HUDEP-2 (cell line): ENCODE measurements around the gene ZNF558.

Experiments used
- DNase-seq, 76 experiments: peaks; one replicate each; lab custom pipeline; 2025; ENCODE audit not compliant: unreplicated experiment in 76 of 76; lab: John Stamatoyannopoulos, UW

The ZNF558 gene

DNA sequence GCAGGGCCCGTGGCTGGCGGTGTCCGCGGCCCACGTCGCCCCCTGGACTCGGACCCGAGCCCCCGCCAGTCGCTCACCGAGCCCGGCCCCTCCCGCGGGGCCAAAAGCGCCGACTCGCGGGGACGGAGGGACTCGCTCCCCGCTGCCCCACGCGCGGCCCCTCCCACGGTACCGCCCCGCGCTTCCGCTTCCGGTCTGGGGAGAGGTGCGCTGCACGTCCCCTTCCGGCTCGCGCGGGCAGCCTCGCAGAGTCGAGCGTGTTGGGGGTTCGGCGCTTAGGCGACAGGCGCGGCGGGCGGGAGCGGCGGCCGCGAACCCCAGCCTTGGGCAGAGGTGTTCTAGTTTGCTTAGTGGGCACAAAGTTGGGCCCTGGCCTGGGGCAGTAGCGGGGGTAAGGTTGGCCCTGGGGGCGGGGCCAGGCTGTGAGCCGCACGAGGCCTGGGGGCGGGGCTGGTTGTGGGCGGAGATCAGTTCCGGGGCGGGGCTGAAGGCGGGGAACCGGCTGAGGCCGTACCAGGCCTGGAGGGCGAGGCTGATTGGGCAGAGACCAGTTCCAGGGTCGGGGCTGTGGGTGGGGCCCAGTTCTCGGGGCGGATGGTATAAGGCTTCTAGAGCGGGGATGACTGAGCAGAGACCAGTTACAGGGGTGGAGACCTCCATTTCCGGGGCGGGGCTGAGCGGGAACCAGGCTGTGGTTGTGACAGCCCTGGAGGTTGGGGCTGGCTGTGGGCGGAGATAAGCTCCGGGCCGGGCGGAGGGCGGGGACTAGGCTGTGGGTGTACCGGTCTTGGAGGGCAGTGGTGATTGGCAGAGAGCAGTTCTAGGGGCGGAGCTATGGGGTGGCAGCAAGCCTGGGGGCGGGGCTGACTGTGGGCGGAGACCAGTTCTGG, at the start of gene ZNF558, which contains the start of gene MBD3L1:
TSS of gene ZNF558 (minus strand) at position 173 of the 890 bp plus-strand sequence. CDS start 9,645 bp downstream, outside the sequence.
TSS of gene MBD3L1 (plus strand) at position 246 of the 890 bp plus-strand sequence. CDS start 10,302 bp downstream, outside the sequence.
- DNase-seq = peak; percentile 95 to 100 (median 100)

DNA sequence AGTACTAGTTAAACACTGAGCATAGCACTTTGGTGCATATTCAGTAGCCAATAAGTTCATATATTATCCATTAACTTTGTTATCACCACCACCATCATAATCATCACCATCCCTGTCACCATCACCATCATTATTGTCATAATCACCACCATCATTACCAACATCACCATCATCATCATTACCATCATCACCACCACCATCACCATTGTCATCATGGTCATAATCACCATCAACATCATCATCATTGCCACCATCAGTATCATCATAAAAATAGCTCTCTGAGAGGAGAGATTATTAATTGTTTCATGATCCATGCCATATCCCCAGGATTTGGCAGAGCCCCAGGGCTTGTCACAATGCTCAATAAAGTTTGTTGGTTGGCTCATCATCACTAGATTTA, 49.4 kb upstream of the ZNF558 start:
- DNase-seq = no peak

DNA sequence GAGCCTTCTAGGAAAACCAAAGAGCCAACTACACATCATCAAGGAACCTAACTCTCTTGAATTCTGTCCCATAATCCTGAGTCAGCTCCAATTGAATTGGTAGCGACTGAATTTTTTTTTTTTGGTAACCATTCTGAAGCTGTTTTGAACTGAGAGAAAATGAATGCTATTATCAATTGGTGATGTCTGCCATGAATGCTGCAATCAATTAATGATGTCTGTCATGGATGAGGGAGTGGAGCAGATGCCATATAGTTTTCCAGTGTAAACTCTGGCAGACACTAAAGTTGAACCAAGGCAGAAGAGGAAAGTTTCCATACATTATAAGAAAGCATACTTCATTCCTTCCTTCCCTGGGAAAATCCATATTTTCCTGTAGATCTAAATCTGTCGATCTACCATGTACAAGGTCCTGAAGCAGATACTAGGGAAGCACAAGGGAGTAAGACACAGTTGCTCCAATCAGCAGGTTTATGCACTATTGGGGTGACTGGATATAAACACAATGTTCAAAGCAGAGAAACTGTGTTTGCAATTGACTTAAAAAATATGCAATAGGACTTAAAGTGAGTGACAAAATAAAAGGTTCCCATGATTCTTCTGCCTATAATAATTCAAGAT, 48.9 kb upstream of the ZNF558 start:
- DNase-seq = no peak

DNA sequence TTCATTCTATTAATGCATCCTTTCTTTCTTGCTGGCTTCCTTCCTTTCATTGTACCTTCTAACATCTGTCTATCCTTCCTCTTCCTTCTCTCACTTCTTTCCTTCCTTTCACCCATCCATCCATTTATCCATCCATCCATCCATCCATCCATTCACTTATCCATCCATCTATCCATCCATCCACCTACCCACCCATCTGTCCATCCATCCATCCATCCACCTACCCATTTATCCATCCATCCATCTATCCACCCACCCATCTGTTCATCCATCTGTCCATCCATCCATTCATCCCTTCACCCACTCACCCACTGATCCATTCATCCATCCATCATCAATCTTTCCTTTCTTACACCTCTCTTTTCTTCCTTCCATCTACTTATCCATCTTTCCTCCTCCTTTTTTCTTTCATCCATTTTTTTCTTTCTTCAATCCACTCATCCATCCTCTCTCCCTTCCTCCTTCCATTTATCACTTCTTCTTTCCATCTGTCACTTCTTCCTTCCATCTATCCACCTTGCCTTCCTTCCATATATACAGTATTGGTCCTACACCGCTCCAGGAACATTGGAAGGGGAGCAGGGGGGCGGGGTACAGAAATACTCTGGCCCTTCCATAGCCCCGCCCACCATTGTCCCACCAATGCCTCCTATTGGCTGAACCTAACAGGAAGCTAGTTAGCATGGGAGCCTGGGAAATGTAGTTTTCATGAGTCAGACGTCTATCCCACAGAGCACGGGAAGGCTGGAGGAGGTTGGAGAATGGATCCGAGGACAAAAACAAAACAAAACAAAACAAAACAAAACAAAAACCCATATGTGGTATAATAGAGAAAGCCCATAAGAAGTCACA, 46.0 kb upstream of the ZNF558 start:
- DNase-seq = peak in 8 of 76 experiments; percentile 2 to 18 (median 8)

DNA sequence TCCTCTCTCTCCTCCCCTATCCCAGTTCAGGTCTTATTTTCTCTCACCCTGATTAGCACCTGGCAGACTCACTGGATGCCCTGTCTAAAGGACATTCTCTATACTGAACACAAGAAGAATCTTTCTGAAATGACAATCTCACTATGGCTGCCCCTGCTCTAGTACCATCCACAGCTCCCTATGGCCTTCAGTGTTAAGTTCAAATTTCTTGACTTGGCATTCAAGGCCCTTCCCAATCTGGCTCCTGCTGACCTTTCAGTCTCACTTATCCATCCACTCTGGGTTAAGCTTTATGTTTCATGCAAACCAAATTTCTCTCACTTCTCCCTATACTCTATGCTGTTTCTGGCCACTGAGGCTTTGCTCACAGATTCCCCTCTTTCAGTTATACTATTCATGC, 34.2 kb upstream of the ZNF558 start:
- DNase-seq = no peak

DNA sequence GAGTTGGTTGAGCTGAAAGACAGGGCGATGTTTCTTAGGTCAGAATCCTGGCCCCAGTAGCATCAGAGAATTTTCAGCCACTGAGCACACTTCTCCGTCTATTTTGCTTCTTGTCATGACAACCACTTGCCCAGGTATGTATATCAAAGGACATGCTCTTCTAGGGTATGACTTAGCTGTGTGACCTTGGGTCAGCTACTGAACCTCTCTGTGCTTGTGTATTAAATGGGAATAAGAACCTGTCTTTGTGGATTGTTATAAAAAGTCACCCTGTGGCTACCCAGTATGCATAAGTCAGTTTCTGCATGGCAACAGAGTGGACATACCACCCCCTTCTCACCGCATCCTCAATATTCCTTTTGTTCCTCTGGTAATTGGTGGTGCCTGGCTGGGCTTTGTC, 26.2 kb upstream of the ZNF558 start:
- no peak for DNase-seq

DNA sequence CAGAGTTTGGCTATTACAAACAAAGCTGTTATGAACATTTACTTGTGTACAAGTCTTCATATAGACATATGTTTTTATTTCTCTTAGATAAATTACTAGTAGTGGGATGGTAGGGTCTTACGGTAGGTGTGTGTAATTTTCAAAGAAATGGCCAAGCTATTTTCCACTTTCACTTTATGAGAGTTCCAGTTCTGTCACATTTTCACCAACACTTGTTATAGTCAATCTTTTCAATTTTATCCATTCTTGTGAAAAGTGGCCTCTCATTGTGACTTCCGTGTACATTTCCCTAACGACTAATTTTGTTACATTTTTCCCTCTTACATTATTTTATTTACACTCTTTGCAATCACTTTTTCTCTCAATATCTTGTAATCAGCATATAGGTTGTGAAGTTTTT, 18.4 kb upstream of the ZNF558 start:
- DNase-seq = no peak

DNA sequence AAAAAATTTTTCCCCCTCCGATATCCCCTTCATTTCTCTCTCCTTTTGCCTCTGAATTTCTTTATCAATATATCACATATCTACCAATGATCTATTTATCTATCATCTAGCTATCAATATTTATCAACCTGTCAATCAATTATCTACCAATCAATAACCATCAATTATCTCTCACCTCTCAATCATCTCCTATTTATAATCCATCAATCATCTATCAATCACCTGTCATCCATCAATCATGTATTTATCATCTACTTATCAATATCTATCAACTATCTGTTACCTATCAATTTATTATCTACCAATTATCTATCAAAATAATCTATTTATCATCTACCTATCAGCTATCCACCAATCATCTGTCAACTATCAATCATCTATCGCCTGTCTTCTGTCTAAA, 17.1 kb upstream of the ZNF558 start:
- DNase-seq = no peak

DNA sequence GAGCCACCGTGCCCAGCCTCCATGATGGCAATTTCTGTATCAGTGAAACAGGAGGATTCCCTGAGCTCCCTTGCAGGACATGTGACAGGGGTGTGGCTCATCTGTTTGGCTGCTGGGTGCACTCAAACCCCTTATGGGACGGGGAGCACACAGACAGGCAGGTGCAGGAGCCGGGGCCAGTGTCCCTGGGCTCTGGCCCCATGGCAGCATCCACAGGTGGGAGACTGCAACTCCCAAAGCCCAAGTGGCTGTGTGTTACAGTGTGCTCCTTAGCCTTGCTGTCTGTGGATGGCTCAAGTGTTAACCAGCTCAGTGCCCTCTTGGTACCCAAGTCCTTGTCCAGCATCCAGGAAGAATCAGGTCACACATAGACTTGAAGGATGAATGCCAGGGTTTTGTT, 14.7 kb upstream of the ZNF558 start:
- DNase-seq = no peak

DNA sequence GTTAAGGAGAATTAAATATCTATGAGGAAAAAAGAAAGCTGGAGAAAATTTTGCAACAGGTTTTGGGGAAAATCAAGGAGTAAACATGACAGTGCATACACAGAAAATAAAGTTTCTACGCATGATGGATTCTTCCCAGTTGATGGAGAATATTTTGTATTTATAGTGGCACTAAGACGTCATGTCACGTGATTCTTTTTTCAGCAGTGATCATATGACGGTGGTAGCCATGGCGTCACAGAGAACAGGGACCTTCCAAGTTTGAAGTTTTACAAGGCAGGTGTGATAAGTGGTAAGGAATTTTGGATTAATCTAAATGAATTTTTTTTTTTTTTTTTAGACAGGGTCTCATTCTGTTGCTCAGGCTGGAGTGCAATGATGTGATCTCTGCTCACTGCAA, 8.6 kb upstream of the ZNF558 start:
- DNase-seq = no peak

DNA sequence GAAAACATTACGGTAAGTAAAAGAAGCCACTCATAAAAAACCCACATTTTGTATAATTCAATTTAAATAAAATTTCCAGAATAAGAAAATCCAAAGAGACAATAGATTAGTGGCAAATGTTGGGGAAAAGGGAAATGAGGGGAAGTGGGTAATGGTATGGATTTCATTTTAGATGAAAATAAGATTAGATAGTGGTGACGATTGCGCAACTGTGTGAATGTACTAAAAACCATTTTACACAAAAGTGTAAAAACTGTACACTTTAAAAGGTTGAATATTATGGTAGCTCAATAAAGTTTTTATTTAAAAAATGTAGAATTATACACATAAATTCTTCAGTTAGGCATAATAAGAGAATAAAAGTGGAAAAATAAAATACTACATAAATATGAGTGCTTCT, 3.8 kb upstream of the ZNF558 start:
- DNase-seq = no peak

DNA sequence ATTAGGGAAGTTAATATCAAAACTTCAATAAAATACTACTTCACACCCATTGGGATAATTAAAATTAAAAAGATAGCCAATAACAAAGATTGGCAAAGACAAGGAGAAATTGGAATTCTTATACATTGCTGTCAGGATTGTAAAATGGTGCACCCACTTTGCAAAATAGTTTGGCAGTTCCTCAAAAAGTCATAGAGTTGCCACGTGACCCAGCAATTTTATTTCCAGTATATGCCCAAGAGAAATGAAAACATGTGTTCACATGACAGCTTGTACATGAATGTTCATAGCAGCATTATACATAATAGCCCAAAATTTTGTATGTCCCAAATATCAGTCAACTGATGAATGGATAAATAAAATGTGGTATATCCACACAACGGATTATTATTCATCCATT, 3.3 kb upstream of the ZNF558 start:
- DNase-seq = no peak

DNA sequence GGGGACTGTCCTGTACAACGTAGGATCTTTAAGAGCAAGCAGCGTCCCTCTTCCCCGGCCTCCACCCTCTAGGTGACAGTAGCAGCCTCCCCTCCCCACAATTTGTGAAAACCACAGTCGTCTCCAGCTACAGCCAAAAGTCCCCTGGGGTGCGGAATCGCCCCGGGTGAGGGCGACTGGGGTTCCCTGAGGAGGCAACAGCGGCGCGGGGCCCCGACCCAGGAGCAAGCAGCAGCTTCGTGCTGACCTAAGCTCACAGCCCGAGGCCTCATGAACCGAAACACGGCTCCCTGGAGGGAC, 322 bp downstream of the ZNF558 start:
- DNase-seq = peak in 5 of 76 experiments; percentile 29 to 95 (median 44)

DNA sequence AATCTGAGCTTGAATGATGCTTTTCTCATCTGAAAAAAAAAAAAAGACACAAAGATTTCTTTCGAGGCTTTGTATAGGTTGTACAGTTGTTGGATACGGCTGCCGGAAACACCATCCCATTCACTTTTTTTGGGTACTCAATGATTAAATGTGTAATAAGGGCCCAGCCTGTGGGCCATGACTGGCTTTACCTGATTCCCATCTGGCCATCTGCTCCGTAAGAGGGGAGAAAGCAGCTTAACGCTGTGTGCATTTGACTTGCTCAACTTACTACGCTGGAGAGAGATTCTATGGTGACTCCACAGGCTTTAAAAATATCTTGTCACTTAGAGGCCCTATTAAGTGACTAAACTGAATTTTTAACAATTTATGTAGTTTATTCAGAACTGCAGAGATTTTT, 731 bp downstream of the ZNF558 start:
- no peak for DNase-seq

DNA sequence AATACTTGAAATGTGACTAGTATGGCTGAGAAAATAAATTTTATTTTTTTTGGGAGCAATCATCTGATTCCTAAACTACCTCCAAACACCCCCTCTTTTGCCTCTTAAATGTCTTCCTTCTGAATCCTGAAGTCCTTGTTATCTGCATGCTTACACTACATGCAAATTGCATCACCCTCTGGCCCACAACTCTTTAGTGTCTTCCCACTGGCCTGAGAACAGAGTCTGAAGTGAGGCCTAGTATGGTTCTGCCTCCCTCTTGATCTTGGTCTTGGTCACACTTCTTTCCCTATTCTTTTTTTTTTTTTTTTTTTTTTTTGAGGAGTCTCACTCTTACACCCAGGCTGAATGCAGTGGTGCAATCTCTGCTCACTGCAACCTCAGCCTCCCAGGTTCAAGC, 4.8 kb downstream of the ZNF558 start:
- no peak for DNase-seq

DNA sequence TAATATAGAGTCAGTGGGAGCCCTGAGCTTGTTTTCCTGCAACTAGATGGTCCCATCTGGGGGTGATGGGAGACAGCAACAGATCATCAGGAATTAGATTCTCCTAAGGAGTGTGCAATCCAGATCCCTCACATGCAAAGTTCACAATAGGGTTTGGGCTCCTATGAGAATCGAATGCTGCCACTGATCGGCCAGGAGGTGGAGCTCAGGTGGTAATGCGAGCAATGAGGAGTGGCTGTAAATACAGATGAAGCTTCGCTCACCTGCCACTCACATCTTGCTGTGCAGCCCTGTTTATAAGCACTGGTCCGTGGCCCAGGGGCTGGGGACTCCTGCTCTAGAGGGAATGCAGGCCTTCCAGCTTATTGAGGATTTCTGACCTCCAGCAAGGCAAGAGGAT, 5.7 kb downstream of the ZNF558 start:
- peak in 2 of 76 experiments; percentile 4 to 11 for DNase-seq

DNA sequence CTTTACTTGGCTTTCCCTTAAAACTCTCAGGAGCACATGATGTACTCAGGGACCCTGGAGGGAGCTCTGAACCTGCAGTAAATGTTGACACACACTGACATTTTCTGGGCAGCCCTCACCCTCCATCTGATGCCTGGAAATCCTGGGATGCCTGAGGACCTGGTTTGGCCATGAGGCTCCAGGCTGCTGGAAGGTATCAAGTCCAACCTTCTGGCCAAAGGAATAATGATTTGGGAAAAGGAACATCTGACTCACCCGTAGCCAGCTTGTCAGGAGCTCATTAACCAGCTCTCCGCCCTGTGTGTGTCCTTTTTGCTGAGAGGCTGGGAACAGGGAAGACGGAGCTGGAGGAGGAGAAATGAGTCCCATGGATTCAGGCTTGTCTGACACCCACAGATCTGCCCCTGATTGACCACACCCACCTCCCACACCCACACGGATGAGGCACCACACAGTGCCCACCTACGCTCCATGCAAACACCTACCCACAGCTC, 10.3 kb downstream of the ZNF558 start:
- no peak for DNase-seq

DNA sequence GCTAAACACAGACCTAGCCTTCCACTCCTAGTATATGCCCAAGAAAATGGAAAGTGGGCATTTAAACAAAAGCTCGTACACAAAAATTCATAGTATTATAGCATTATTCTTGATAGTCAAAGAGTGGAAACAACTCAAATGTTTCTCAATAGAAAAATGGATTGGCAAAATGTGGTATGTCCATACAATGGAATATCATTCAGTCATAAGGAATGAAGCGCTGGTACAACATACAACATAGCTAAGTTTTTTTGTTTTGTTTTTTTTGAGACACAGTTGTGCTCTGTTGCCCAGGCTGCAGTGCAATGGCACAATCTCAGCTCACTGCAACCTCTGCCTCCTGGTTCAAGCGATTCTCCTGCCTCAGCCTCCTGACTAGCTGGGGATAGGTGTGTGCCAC, 11.9 kb downstream of the ZNF558 start:
- DNase-seq = no peak

DNA sequence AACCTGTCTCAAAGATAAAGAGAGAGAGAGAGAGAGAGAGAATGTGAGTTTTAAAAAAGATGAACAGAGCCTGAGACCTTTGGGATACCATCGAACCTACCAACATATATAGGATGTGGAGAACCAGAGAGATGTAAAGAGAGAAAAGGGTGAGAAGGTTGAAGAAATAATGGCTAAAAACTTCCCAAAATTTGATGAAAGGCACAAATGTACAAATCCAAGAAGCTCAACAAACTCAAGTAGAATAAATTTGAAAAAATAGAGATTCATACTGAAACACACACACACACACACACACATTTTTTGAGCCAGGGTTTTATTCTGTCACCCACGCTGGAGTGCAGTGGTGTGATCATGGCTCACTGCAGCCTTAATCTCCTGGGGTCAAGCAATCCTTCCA, 16.3 kb downstream of the ZNF558 start:
- DNase-seq = no peak

DNA sequence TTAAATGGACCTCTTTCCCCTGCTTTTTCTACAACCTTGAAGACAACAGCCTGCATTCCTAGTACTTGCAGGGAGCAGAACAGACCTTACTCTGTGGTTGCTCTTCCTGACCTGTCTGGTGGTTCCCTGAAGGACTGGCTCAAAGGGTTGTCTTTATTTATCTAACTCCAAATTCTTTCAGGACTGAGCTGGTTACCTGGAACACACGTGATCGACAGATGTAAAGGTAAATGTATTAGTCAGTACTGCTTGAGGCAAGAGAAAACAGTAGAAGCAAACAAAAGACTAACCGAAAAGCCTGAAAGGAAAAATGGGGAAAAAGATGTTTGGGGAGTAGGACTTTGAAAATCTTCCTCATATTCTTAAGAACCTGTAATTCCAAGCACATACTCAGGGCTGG, 17.9 kb downstream of the ZNF558 start:
- DNase-seq = no peak
